Muscle of leg (tissue), 11 donors: ENCODE results near the gene EIF3L. TPM values are rescaled to one million over a fixed set of nuclear protein-coding genes. Genes with fewer than 3 reads are reported as not detected.
A peak's percentile ranks its signal among the peaks of the same experiment; 100 is the strongest.

Experiments
- DNase-seq: peaks from one replicate; pipeline ENCODE4 v3.0.0; 2013
- H3K27ac ChIP-seq: one replicate; pipeline ENCODE4 v1.5.1; 2013; ENCODE audit warnings: mild to moderate bottlenecking, low read length, control low read depth
- H3K27me3 ChIP-seq: one replicate; pipeline ENCODE4 v1.6.1; 2013; ENCODE audit warnings: low read length; ENCODE audit not compliant: control insufficient read depth, insufficient read depth
- H3K36me3 ChIP-seq: one replicate; pipeline ENCODE4 v1.6.1; 2013; ENCODE audit warnings: low read length; ENCODE audit not compliant: control insufficient read depth, insufficient read depth
- H3K4me1 ChIP-seq: one replicate; pipeline ENCODE4 v1.6.1; 2013; ENCODE audit warnings: low read length; ENCODE audit not compliant: control insufficient read depth, insufficient read depth
- H3K4me3 ChIP-seq: one replicate; pipeline ENCODE4 v1.5.1; 2013; ENCODE audit warnings: low read length, control low read depth
- H3K9me3 ChIP-seq: replicated peaks from 2 replicates; pipeline ENCODE4 v1.6.1; 2013; ENCODE audit warnings: low read depth, low read length; ENCODE audit not compliant: control insufficient read depth
- WGBS: methylation state at CpG from one replicate; pipeline ENCODE4 v1.1.5; 2013; ENCODE audit warnings: missing lambda C conversion rate; ENCODE audit not compliant: insufficient coverage; 5-methylcytosine and 5-hydroxymethylcytosine counted together
- polyA plus RNA-seq, 8 donors: library from polyadenylated mRNA; unstranded; fragments of 120-200 nt; gene quantifications; one replicate each; pipeline versions ENCODE4 v1.2.1 to v1.2.3, GENCODE V29; 2013; ENCODE audit warnings: inconsistent platforms in 1 of 8, low replicate concordance in 1 of 8; ENCODE audit not compliant: insufficient read length in 8 of 8, insufficient read depth in 1 of 8
- total RNA-seq: library from RNA; stranded (reverse); fragments of 120-200 nt; gene quantifications from one replicate; pipeline ENCODE4 v1.2.4, GENCODE V29; 2013

Gene EIF3L
- total and polyA plus RNA-seq, 9 donors = 1,056 to 1,352 (median 1,218) TPM

DNA sequence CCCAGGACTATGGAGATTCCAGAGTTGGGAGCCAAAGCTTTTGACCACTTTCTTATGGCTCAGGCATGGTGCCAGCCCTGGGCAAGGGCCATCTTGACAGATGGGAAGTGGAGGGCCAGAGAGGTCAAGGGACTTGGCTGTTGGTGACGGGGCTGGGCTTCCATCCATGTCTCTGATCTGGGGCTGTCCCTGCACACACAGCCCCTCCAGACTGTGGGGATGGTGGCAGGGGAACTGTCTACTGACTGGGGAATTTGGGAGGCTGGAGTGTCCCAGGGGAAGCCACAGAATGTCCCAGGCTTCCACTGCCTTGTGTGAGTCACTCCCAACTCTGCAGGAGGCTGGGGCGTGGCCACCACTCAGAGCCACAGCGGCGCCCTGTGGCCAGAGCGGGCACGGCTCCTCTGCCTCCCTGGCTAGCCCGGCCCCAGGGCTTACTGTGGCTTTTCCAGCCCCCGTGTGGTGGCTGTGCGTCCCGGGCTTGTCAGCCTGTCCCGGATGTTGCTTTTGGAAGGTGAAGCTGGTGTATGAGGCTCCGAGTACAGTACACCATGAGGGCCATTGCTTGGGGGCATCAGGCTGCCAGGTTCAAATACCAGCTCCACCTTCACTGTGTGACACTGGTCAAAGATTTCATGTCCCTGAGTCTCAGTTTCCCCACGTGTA is 84.6 kb downstream of the EIF3L start:
- Histone ChIP-seq H3K4me1 (peaks cover 11% of the 10 kb centered on the region), H3K36me3 (peaks cover 63% of the 10 kb centered on the region), H3K9me3 (no peaks in the 10 kb centered on the region), H3K4me3 (no peak overlapping the region), H3K27me3 (no peaks in the 10 kb centered on the region), H3K27ac (peak overlapping the region; percentile 65)
- 7% methylated on average over 6 of the region's 13 CpGs for WGBS
- DNase-seq = peak; percentile 82

Other genes with a start within 250 kb of the EIF3L start
- 29.5 TPM for gene GGA1, start 240.6 kb upstream of the EIF3L start, total RNA-seq
- 10 to 100 TPM; 27.4 to 46.8 (median 37.6) TPM for gene GGA1, start 240.6 kb upstream of the EIF3L start, polyA plus RNA-seq
- gene SH3BP1, start 209.8 kb upstream of the EIF3L start, total RNA-seq = 5.2 TPM
- gene SH3BP1, start 209.8 kb upstream of the EIF3L start, polyA plus RNA-seq = 10 to 100 TPM in 4 of 8 donors, 1 to 10 TPM in 4; 6.7 to 13.7 (median 9.4) TPM
- 10.8 TPM for gene PDXP, start 190.7 kb upstream of the EIF3L start, total RNA-seq
- 10 to 100 TPM; 12.5 to 17.8 (median 15.4) TPM for gene PDXP, start 190.7 kb upstream of the EIF3L start, polyA plus RNA-seq
- 2,864 TPM for gene LGALS1, start 173.8 kb upstream of the EIF3L start, total RNA-seq
- 1,000 to 10,000 TPM; 1,526 to 2,219 (median 2,039) TPM for gene LGALS1, start 173.8 kb upstream of the EIF3L start, polyA plus RNA-seq
- gene NOL12, start 163.1 kb upstream of the EIF3L start, total RNA-seq = 16.2 TPM
- gene NOL12, start 163.1 kb upstream of the EIF3L start, polyA plus RNA-seq = 10 to 100 TPM; 15.8 to 18.5 (median 17.8) TPM
- gene TRIOBP, start 152.4 kb upstream of the EIF3L start, total RNA-seq = 36.4 TPM
- 10 to 100 TPM; 39.5 to 61.5 (median 53.4) TPM for gene TRIOBP, start 152.4 kb upstream of the EIF3L start, polyA plus RNA-seq
- gene GCAT, start 41.5 kb upstream of the EIF3L start, total RNA-seq = 7.4 TPM
- gene GCAT, start 41.5 kb upstream of the EIF3L start, polyA plus RNA-seq = 1 to 10 TPM; 4.4 to 8.3 (median 6.5) TPM
- not detected for gene GALR3, start 26.0 kb upstream of the EIF3L start, total RNA-seq
- gene GALR3, start 26.0 kb upstream of the EIF3L start, polyA plus RNA-seq = under 1 TPM in 3 of 8 donors, not detected in 5; 0.09 to 0.14 (median 0.10) TPM
- 9.8 TPM for gene ANKRD54, start 5.1 kb upstream of the EIF3L start, total RNA-seq
- 10 to 100 TPM; 10.0 to 15.4 (median 11.7) TPM for gene ANKRD54, start 5.1 kb upstream of the EIF3L start, polyA plus RNA-seq
- gene MICALL1, start 56.9 kb downstream of the EIF3L start, total RNA-seq = 21.7 TPM
- gene MICALL1, start 56.9 kb downstream of the EIF3L start, polyA plus RNA-seq = 10 to 100 TPM; 35.8 to 73.8 (median 51.1) TPM
- gene C22orf23, start 104.2 kb downstream of the EIF3L start, total RNA-seq = 0.18 TPM
- gene C22orf23, start 104.2 kb downstream of the EIF3L start, polyA plus RNA-seq = 10 to 100 TPM in 4 of 8 donors, 1 to 10 TPM in 4; 7.7 to 15.2 (median 10.0) TPM
- gene POLR2F, start 104.3 kb downstream of the EIF3L start, total RNA-seq = 58.1 TPM
- gene POLR2F, start 104.3 kb downstream of the EIF3L start, polyA plus RNA-seq = 10 to 100 TPM; 45.3 to 55.1 (median 50.3) TPM
- 2.2 TPM for gene SOX10, start 135.1 kb downstream of the EIF3L start, total RNA-seq
- gene SOX10, start 135.1 kb downstream of the EIF3L start, polyA plus RNA-seq = 10 to 100 TPM in 2 of 8 donors, 1 to 10 TPM in 6; 4.4 to 19.8 (median 8.1) TPM
- 11.9 TPM for gene PICK1, start 208.0 kb downstream of the EIF3L start, total RNA-seq
- 10 to 100 TPM in 7 of 8 donors, 1 to 10 TPM in 1; 8.8 to 13.1 (median 10.4) TPM for gene PICK1, start 208.0 kb downstream of the EIF3L start, polyA plus RNA-seq
- gene SLC16A8, start 234.8 kb downstream of the EIF3L start, total RNA-seq = 2.4 TPM
- gene SLC16A8, start 234.8 kb downstream of the EIF3L start, polyA plus RNA-seq = 1 to 10 TPM; 1.0 to 3.4 (median 2.2) TPM